GM10266 (cell line): ENCODE data around the gene CACNA1B.

Experiments used
- DNase-seq: peaks from one replicate; pipeline ENCODE4 v3.0.0; 2012; ENCODE audit errors: extremely low spot score
- TF ChIP-seq, protein P1 (sequence below): IDR thresholded peaks from 2 replicates; pipeline ENCODE4 v1.5.1; 2012; ENCODE audit warnings: mild to moderate bottlenecking, low read depth; ENCODE audit not compliant: control insufficient read depth, insufficient read depth; ENCODE audit errors: missing control alignments

The CACNA1B gene

DNA sequence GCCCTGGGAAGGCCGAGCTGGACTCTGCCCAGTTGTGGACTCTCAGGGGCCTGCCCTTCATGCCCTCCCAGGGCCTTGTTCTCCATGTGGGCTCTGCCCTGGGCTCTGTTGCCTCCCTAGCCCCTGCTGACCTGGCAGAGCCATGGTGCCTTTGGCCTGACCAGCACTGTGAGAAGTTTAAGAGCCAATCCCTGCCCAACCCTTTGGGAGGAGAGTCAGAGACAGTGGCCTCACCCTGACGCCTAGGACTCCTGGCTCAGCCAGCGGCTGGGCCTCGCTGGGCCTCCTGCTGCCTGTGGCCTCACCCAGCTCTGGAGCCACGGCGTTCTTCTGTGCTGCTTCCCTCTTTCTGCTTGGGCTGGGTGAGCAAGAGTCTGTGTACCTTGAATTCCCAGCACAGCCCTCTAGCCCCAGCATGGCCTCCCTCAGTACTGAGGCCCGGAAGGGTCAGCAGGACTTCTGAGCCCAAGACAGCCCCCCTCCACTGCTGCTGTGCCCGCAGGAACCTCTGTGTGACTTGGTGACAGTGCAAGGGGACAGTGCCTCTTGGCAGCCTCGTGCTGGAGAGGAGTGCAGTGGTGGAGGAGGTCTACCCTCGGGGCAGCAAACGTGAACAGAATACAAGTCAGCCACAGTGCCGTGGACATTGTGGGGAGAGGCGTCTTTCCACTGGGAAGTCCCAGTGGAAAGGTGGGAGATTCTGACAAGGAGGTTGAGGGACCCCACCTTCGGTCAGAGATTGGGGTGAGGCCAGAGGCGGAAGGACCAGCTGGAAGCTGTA, 97.4 kb downstream of the CACNA1B start:
- DNase-seq = no peak
- TF ChIP-seq, protein P1, sequence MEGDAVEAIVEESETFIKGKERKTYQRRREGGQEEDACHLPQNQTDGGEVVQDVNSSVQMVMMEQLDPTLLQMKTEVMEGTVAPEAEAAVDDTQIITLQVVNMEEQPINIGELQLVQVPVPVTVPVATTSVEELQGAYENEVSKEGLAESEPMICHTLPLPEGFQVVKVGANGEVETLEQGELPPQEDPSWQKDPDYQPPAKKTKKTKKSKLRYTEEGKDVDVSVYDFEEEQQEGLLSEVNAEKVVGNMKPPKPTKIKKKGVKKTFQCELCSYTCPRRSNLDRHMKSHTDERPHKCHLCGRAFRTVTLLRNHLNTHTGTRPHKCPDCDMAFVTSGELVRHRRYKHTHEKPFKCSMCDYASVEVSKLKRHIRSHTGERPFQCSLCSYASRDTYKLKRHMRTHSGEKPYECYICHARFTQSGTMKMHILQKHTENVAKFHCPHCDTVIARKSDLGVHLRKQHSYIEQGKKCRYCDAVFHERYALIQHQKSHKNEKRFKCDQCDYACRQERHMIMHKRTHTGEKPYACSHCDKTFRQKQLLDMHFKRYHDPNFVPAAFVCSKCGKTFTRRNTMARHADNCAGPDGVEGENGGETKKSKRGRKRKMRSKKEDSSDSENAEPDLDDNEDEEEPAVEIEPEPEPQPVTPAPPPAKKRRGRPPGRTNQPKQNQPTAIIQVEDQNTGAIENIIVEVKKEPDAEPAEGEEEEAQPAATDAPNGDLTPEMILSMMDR = no peak

DNA sequence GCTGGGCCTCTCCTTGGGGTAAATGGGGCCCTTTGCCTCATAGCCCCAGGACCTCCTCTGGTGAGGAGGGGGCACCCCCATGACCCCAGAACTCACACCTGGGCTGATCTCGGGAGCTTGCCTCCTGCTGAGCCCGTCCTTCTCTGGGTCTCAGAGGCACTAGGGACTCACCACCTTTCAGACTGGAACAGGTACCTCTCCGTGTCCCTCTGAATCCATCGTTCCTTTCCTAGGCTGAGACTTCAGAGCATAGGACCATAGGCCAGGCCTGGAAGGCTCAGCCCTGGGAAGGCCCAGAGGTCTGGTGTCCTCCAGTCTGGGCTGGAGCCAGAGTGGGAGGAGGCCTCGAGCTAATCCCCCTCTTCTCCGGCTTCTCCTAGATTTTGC, 97.9 kb downstream of the CACNA1B start:
- no peak for DNase-seq
- TF ChIP-seq, protein P1 = no peak

DNA sequence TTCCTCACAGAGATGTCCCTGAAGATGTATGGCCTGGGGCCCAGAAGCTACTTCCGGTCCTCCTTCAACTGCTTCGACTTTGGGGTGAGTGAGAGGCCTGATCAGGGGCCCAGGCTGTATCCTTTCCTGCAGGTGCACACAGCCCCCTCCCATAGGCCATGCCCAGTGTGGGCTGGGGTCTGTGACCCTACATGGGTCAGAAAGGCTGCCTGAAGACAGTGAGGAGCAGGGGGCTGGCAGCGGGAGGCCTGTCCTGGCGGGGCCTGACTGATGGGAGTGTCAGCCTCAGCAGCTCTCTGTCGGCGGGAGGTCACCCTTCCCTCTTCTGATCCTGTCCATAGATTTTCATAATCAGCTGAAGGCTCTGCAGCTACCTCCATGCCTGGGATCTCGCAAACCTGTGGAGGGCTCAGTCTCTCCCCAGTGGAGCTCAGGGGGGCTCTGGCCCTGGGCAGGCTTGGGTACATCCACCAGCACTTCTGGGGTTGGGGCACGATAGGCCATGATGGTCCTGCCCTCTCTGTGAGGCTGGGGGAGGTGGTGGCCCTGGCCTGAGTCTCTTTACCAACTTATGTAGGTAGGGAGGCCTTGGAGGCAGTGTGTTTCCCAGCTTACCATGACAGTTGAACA, 98.5 kb downstream of the CACNA1B start:
- DNase-seq = no peak
- TF ChIP-seq, protein P1 = no peak

DNA sequence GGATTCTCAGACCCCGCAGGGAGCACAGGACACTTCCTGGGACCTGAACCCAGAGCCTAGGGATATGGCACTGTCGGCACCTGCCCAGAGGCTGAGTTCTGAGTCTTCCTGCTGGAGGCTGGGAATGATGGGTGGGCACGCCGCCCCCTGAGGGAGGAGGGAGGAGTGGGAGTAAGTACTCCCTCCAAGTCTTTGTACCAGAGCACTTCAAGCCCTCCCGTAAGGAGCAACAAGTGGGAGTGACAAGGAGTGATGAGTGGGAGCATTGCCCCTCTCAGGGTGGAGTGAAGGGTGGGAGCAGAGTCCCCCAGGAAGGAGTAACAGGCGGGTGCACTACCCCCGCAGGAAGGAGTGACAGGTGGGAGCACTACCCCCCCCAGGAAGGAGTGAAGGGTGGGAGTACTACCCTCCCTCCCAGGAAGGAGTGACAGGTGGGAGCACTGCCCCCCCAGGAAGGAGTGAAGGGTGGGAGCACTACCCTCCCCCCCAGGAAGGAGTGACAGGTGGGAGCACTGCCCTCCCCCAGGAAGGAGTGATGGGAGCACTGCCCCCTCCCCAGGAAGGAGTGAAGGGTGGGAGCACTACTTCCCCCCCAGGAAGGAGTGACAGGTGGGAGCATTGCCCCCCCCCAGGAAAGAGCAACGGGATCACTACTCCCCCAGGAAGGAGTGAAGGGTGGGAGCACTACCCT, 100.1 kb downstream of the CACNA1B start:
- TF ChIP-seq, protein P1 = no peak
- no peak for DNase-seq

DNA sequence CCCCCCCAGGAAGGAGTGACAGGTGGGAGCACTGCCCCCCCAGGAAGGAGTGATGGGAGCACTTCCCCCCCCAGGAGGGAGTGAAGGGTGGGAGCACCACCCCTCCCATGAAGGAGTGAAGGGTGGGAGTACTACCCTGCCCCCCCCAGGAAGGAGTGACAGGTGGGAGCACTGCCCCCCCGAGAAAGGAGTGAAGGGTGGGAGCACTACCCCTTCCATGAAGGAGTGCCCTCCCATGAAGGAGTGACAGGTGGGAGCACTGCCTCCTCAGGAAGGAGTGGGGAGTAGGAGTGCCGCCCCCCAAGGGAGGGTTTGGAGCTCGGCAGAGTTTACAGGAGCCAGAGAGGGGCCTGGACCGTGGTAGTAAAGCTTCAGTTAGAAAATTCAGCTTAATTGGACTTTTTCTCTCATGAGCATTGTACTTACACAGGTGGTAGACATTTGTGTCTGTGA, 100.7 kb downstream of the CACNA1B start:
- DNase-seq = no peak
- TF ChIP-seq, protein P1 = no peak

DNA sequence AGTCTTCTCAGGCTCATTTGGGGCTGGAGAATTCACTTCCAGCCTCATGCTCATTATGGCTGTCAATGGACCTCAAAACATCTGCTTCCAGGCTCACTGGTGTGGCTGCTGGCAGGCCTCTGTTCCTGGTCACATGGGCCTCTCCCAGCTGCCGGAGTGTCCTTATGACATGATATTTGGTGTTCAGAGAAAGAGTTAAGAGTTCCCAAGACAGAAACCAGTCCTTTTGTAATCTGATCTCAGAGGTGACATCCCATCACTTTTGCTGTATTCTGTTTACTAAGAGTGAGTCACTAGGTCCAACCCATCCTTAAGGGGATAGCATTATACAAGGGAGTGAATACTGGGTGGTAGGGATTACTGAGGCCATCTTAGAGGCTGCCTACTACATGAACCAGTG, 104.6 kb downstream of the CACNA1B start:
- no peak for DNase-seq
- TF ChIP-seq, protein P1 = no peak
